SIG-M5 (cell line): ENCODE results near the gene ME3.
"Not testable (repeated sequence)": the region's sequence is repeated elsewhere in the genome, so short reads cannot be mapped to it uniquely, and the experiment has no call there.

Experiments
- DNase-seq: peaks from one replicate; lab custom pipeline; 2025; lab: John Stamatoyannopoulos, UW

ME3 gene

DNA sequence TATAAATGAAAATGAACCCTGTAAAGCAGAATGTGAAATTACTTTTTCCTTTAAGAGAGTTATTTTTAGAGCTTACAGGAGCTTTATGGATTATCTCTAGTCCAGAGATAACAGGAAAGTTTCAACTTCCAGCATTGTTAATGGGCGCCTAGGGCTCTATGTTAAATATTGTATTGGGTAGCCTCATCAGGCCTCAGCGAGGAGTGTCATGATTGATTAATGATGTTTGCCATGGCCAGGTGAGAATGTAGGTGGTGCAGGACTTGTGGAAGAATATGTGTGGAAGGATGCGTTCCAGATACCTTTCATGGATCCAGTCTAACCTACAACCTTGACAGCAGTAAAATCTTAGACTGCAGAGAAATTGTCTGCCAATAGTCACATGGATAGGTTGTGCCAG, 50.6 kb downstream of the ME3 start:
- no peak for DNase-seq

DNA sequence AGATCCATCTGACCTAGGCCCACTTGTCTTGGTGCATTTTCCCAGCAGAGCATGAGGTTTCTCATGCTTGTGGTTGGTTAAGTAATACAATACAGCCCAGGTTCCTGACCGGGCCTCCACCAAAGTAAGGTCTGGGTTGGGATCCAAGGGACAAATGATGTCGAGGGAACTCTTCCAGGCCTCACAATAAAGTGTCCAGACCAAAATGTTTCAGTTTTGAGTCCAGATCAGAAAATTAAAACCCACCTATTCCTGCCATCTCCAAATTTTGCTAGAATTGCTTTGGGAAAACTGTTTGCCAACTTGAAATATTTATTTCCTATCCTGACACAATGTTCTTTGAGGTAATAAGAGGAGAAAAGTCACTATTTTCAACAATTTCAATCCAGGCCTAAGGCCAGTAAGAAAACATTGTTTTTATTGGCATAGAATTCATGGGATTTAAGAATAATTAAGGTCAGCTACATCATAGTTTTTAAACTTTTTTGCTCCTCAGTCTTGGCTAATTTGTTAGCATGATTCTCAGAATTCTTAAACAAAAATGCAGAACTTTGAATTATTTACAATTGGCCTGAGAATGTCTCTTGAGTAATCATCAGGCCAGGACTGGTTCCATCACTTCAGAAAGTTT, 51.4 kb downstream of the ME3 start:
- DNase-seq, result no peak

DNA sequence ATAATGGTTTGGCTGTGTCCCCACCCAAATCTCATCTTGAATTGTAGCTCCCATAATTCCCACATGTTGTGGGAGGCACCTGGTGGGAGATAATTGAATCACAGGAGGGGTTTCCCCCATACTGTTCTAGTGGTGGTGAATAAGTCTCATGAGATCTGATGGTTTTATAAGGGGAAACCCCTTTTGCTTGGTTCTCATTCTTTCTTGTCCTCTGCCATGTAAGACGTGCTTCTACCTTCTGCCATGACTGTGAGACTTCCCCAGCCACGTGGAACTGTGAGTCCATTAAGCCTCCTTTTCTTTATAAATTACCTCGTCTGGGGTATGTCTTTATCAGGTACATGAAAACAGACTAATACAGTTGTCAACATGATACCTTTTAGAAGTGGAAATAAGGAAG, 53.0 kb downstream of the ME3 start:
- DNase-seq, result not testable (repeated sequence)

DNA sequence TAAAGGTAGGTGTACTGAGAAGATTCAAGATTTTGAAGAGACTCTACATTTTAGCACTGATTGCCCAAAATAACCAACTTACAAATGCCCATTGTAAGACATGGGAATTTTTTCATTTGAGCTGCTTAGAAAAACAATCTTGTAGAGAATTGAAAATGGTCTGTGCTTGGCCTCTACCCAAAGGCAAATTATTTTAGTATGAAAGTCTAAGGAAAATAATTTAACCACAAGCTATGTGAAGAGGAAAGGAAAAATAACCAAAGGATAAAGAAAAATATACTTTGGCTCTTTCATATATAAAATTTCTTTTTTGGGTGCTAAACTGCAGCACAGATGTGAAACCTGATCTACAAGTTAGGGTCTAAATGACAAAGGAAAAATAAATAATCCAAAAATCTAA, 54.9 kb downstream of the ME3 start:
- no peak for DNase-seq

DNA sequence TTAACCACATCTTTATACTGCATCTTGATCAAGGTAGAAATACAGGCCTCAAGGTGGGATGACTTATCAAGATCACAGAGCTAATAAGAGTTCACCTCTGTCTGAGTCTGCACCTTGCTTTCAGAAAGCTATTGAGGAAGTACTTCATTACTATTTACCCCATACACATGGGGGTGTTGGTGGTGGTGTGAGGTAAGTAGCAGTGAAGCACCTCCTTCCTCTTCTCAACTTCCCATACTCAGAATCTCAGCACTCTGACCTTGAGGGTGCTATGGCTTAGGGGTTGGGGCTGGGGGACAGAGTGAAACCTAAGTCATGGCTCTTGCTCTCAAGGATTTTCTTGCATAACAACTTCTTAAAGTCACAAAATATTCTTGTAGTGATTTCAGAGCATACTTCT, 56.9 kb downstream of the ME3 start:
- no peak for DNase-seq

DNA sequence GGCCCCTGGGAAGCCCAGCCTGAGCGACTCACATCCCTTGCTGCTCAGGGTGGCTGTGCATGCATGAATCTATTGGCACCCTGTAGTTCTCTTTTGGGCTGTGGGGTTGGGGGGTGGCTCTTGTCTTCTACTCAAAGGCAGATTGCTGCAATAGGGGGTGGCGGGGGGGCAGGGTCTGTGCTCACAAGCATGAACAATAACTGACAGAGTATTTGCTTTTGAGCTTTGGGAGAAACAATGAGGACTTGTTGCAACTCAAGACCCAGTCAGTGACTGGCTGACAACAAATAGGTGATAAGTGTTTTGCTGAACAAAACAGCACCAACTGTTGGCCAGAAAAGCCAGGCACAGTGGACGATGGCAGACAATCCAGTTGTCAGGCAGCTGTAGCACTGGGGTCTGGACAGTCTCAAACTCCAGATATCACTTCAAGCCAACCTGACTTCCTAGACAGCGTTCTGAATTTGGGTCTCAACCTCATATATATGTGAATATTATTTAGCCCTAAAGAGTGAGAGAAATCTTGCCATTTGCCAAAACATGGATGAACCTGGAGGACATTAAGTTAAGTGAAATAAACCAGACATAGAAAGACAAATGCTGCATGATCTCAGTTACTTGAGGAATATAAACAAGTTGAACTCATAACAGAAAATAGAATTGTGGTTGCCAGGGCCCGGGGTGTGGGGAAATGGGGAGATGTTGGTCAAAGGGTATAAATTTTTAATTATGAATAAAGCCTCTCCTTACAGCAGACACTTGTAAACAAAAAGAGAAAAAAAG, 61.7 kb downstream of the ME3 start:
- no peak for DNase-seq

DNA sequence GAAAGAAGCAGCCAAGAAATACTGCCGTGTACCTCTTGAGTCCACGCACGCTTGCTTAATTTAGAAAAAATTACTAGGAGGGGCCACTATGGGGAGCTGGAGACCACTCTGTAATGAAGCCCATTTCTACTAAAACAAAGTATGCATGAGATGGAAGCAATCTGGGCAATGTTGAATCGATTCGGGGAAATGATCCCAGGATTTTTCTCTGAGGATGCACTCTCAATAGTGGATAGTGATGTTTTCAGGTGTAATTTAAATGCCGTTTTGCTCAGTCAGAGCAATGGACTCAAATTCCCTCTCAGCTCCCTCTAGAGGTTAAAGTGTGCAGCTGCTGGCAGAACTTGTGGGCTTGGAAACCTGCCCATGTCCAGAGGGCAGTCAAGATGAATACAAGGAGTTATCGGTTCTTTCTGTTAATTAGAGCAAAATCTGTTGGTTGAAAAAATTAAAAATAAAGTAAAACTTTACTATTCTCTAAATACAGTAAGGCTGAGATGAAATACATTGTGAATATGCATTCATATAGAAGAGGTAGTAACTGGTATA, 64.1 kb downstream of the ME3 start:
- no peak for DNase-seq

DNA sequence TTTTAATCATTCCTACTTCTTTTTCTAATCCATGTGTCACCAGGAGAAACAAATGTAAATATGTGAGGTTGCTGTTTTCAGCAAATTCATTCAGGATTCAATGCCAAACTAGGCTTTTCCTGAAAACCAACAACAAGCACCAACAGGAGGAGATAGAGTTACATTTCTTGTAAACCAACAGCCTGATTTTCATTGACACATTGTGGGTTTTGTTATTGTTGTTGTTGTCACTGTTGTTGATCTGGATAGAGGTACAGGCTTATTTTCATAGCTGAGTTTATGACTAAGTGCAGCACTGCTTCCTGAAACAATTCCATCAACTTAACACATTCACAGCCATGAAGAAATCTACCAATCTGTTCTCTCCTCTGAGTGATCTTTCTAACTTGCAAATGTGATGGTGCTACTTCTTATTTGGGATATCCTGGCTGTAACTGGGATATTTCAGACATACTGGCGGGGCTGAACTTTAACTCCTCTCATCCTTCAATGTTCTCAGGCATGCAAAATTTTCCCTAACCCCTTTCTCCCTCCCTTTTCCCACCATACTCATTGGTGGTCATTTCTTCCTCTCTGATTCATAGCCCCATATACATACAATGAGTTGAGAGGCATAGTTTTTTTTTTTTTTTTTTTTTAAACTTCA, 65.5 kb downstream of the ME3 start:
- no peak for DNase-seq

DNA sequence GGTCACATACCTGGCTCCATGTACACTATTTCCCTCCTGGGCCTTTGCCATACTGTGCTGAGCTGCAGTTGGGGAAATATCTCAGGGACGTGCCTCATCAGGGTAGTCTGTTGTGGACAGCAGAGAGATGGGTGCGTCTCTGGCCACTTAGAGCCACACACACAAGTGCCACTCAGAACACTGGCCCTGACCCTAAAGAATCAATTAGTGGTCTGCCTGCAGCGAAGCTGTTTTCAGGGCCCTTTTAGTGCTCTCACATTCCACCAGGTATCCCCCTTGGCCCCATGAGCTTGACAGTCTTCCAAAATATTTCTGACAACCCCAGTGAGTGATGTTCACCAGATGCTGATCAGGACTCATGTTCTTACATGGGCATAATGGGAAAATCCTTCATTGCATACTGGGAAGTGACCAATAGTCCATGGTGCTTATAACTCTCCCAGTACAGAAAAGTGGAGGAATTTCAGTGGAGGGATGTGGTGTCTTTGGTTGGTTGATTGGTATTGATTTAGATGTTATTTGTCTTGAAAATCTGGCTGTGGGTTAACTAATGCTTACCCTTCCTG, 66.1 kb downstream of the ME3 start:
- no peak for DNase-seq

DNA sequence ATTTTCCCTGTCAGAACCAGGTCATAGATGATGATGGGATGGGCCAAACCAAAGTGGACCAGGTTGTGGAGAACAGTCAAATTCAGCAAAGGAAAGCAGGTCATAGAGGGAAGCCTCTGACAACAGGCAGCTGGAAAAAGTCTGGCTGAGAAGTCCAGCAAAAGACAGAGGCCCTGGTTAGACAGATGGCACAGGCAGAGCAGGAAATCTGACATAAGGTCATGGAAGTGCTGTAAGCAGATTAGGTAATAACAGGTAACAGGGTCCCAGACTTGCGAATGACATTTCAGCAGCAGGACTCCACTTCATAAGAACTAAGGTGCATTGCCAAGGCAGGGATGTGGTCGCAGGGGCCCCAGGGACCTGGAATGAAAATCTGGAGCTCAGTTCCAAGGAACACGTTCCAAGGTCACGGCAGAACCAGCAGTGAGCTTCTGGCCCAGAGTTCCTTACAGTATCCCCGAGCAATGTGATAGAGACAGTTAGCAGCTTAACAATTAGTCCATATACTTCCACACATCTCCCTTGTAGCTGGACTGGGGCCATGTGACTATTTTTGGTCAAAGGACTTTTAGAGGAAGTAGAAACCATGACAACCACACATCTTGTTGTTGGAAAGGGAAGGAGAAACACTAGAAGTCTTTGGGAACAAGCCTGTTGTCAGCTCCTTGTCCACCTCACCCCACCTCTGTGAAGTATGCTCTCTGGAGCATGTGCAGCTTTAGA, 75.4 kb downstream of the ME3 start:
- DNase-seq, result no peak

DNA sequence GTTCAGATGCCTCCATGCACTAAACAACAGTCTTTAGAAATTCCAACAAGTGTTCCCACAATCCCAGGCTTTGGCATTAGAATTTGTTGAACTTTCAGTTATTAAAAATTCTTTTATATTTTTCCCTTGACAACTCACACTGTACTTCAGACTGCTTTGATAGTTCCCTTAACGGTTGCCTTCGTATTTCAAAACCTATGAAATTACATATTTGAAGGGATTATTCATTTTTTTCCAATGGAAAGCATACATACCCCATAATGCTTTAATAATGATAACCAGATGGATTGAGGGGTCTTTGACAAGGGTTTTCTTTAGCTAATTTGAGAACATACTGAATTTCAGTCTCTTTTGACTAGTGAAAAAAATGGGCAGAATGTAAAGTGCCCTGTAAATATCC, 76.5 kb downstream of the ME3 start:
- no peak for DNase-seq

DNA sequence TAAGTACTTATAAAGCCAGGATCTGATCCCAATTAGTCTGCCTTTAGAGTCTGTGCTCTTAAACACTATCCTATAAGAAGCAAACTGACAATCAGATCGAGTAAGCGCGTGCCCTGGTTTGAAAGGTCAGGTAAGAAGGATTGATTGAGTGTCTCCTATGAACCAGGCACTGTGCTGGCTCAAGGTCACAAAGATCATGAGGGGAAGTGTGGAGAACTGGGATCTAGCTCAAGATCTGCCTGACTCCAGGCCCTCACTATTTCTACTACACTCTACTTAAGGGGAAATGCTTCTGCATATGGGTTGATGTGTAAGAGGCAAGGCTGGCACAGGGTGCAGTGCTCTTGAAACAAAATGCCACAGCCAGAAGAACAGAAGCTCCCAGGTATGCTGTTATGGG, 77.0 kb downstream of the ME3 start:
- DNase-seq, result no peak

DNA sequence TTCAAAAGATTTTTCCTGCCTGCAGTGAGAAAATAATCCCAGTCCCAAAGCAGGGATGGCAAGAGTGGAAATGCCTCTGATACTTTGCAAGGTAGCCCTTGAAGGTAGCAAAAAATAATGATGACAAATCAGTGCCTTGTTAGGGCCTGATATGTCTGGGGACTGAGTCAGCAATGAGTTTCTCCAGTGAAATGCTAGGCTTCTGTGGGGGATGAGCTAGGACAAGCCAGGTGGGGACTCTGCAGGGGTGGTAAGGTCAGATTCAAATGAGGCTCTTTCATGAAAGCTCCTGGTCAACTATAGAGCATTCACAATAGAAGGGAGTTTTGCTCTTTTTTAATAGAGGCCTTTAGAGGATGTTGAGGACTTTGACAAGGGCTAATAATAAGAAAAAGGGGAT, 77.7 kb downstream of the ME3 start:
- DNase-seq, result no peak

DNA sequence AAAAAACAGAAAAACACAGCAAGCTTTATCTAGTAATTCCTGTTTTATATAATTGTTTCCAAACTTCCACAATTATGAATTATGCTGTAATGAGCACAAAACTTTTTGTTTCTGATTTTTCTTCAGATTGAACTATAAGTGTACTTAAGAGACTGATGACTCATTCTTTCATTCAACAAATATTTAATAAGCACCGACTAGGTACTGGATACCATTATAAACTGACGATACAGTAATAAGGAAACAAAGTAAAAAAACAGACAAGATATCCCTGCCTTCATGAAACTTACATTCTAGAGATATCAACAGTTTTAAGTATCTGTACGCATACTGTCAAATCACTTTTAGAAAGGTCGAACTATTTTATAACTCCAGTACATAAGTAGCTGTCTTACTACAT, 78.6 kb downstream of the ME3 start:
- no peak for DNase-seq

DNA sequence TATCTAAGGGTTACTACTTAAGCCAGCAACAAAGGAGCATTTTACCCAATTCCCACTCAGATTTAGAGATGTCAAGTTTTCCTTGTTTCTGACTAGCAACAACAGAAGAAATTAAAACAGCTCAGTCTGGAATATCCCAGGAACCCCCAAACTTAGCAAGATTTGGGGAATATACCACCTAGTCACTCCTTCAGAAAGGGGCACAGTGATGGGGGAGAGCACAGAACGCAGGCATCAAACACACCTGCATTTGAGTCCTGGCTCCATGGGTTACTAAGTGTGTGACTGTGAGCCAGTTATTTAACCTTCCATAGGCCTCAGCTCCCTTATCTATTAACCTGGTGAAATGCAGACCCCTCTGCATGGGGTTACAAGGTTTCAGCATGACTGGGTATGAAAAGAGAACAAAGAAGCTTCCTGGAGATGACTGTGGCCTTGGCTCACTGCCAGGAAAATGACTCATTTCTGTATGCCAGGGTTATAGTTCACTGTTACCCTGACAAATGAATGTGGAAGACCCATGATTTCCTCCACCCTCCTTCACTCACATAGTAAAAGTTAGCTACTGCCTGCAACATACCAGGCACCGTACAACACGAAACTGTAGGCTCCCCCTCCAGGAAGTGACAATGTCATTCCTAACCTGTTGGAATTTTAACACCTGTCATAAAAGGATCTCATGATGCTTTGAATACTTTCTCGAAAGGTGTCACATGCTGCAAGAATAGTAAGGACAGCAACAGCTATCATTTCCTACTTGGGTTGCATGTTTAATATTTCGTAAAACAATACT, 79.6 kb downstream of the ME3 start:
- no peak for DNase-seq

DNA sequence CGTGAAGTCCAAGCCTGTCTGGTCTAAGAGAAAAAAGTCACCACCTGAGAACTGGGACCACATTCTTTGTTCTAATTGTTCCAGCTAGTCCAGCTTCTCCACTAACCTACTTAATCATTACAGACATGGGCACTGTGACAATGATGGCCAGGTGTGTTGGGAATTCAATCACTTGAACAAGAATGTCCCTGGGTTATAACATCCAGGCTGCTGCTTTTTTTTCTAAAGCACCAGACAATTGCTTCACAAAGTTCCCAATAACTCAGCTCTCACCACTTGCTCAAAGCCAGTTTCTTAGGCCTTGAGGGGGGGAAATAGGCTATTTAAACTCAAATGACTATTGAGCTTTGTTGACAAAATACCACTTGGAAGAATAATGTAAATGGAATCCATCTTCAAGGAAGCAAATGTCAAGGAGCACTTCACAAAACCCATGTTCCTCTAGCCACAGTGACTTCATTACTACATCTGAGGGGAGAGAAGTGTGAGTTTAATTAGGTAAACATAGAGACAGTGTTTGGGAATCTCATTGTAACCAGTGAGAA, 80.3 kb downstream of the ME3 start:
- no peak for DNase-seq

DNA sequence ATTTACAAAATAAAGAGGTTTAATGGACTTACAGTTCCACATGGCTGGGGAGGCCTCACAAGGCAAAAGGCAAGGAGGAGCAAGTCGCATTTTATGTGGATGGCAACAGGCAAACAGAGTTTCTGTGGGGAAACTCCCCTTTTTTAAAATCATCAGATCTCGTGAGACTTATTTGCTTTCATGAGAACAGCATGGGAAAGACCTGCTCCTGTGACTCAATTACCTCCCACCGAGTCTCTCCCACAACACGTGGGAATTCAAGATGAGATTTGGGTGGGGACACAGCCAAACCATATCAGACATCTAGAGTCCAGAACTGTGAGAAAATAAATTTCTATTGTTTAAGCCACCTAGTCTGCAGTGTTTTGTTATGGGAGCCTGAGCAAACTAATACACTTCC, 80.8 kb downstream of the ME3 start:
- DNase-seq, result no peak

DNA sequence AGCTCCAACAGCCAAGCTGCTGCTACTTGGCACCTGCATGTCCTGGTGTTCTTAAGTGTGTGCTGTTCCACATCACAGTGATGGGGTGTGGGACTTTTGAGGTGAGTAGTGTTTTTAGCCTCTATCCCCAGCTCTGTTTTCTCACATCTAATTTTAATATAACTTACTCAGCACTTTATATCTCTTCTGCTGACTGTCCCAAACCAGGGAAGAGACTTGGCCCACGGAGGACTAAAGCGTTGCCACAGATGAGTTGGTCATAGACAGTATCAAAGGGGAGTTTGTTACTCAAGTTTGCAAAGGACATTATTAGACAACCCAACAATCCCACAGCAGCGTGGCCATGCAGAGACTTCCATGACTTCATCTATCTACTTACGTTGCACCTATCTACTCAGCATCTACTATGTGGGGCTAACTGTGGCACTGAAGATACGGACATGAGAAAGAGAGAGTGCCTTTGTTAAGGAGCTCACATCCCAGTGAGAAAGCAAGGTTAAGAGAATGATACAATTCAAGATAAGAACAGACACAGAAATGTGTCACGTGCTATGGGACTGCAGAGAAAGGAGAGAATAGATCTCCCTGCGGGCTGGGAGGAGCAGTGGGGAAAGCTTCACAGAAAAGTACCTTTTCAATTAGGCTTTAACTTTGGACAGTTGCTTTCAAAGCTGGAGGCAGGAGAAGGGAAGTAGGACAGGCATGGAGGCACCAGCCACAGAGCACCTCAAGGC, 82.4 kb downstream of the ME3 start:
- DNase-seq, result no peak

DNA sequence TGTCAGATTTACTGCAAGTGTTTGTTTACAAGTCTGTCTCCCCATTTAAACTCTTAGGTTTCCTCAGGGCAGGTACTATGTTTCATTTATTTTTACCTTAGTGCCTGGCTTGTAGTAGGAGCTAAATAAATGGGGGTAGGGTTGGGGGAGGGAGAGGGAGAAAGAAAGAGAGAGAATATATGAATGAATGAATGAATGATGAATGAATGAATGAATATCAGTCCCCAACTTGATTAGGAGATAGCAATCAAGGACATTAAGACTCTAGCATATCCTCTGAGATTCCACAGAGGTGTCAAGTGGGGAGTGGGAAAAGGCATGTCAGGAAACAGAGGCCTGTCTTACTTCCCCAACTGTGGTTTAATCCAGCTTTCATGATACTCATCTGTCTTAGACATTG, 83.2 kb downstream of the ME3 start:
- DNase-seq, result no peak

DNA sequence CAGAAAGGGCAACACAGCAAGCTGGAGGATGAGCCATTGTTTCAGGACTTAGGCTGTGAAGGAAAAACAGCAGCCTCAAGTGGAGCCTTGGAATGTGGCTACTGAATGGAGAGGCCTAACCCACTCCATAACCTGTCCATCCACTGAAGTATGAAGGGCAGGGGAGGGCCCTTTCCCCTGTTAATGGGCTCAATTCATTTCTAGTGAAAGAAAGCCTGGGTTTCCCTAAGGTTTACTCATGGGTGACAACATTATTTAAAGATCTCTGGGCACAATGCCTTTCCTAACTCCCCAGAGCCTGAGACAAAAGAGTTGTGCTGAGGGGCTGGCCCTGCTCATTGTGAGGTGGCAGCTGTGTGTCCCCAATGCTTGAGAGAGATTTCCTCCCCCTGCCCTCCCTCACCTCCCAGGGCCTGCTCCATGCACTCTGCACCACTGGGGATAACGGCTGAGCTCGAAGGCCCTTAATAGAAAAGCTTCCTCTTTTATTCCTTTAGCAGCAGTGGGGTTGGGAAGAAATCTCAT, 83.8 kb downstream of the ME3 start:
- no peak for DNase-seq
